ENCODE results near the gene SERPINE2.
"Not testable (repeated sequence)": the region's sequence is repeated elsewhere in the genome, so short reads cannot be mapped to it uniquely, and the experiment has no call there.

The SERPINE2 gene

DNA sequence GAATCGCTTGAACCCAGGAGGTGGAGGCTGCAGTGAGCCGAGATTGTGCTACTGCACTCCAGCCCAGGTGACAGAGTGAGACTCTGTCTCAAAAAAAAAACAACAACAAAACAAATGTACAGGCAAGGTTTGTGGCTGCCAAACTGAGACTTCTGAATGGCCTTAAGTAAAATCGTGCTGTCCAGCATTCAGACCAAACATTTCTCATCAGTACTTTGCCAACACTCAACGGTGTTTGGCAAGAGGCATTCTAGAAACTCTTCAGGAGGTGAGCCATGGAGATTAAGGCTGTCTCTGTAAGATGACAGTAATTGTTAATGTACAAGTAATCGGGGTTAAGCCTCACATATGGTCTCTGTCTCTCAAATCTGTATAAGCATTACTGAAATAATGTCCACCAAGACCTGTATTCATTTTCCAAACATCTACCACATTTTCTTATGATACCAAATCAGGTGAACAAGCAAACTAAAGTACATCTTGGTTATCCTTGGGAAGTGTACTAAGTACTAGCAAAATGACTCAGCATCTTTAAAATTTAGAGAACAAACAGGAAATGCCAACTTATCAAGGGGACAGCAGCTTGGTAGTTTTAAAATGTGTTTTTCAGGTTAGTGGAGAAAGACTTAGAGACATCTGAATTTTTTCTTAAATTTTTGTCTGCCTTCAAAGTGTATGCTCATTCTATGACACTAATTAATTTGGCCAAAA lies 29.3 kb downstream of the SERPINE2 start:
- no peak for FAIRE-seq

- no peak for FAIRE-seq
These were observed 30.3 kb downstream of the SERPINE2 start for GRCh38 chr2:224008702-224009261.

DNA sequence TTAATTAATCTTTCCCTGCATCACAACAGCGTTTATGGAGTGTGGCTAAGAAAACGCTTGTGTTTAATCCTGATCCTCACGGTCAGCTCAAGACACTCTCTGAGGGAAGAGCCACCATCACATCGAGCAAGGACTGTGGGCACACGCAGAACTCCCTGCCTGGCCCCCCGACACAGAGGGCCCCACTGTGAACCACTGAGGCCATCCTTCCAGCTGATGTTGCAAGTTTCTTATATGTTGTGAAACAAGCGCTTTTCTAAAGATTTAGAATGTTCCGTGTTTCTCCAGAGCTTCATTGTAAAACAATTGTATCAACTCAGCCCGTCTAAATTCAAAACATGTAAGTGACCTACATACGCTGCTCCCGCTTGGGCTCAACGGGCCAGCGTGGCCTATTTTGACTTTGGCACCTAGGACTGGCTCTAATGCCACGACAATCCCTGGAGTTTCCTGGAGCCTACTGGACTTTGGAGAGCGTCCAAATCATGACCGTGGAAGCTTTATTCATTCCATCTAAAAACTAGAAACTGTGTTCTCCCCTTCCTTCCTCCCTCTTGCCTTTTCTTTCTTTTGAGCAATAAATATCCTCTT lies 34.9 kb downstream of the SERPINE2 start:
- no peak for FAIRE-seq

GRCh38 chr2:224000662-224001061 lies 38.4 kb downstream of the SERPINE2 start:
- FAIRE-seq: not testable (repeated sequence)

DNA sequence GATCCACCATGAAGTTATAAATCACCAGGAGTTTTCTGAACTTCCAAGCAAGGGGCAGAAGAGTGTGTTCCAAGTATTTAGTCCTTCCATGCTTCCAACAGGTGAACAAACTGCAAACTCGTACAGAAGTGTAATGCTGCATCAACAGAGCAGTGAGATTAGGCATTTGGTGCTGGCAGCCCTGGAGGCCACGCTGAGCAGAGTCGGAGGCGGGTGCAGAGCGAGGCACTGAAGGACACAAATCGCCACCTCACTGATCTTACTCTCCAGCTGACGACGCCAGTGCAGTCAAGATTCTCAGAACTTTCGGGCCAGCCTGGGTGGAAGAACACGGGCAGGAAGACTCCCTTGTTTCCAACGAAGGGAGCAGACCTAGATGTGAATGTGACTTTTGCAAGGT lies 39.2 kb downstream of the SERPINE2 start:
- FAIRE-seq: no peak

GRCh38 chr2:223998948-223999347 lies 40.1 kb downstream of the SERPINE2 start:
- no peak for FAIRE-seq

DNA sequence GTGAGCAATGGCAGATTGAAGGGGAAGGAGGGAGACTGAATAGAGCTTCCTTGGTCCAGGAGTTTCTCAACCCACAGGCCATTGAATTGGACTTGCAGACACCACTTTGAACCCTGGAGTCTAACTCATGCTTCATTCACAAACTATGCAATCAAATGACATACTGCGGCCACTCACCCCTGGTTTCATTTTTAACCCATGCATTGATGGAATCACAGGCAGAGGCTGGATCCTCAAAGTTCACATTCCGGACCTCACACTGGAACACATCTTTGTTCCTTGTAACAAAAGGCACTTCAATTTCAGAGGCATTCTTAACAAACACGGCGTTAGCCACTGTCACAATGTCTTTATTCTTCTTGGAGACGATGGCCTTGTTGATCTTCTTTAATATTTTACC lies 41.1 kb downstream of the SERPINE2 start:
- no peak for FAIRE-seq

DNA sequence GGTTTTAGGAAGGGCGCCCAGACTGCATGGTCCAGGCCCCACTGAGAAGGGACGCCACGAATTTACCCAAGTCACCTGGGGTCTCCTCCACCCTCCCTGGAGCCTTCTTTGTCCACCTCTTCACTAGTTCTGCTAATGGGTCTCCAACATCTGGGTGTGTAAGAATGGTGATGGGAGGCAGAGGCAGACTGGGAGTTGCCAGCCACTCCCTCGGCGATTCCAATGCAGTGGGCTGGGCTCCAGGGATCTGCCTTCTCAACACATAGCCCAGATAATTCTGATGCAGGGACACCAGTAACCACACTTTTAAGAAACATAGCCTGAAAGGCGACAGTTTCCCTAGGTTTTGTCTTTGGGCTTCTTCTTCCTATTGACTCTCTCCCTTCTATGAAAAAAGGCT lies 42.7 kb downstream of the SERPINE2 start:
- FAIRE-seq: no peak

- FAIRE-seq: no peak
These were observed 43.5 kb downstream of the SERPINE2 start for GRCh38 chr2:223995569-223995968.

GRCh38 chr2:223994562-223995162 lies 44.4 kb downstream of the SERPINE2 start:
- FAIRE-seq: no peak

DNA sequence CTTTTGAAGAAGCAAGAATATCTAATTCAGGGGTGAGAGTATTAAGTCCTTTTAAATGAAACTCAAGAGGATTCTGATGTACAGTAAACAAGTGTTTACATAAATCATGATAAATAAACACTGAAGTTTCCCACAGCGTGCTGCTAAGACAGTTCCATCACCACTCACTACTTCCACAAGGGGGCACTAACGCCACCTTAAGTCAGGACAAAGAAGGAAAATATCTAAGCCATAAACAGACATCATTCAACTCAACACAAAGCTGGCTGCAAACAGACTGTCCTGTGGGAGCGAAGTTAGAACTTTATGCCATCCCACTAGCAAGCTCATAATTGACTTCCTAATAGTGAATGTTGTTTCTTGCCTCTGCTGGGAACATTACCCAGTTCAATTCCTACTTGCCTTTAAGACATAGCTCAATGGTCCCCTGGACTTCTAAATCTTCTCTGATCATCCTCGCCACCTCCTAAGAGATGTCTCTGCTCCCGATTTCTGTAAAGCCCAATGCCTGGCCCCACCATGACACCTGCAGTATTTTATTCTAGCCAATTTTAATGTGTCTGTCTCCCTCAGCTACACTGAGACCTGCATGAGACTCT lies 45.4 kb downstream of the SERPINE2 start:
- FAIRE-seq: peak; percentile 86

DNA sequence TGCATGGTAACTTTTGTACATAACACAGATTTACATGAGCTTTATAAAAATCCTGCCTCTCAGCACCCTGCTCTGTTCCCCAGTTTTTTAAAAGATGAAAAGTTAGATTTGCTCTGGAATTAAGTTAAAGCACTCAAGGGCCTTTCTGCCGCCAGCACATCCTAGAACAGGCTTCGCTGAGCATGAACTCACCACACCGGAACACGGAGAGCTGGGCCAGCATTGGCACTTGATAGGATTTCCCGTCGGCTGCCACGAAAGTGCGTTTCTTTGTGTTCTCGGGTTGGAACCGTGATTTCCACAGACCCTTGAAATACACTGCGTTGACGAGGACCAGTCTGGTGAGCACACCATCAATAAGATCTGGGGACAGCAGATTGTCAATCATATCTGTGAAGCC lies 47.5 kb downstream of the SERPINE2 start:
- no peak for FAIRE-seq

GRCh38 chr2:223989856-223990232 lies 49.2 kb downstream of the SERPINE2 start:
- no peak for FAIRE-seq

- FAIRE-seq: no peak
These were observed 49.8 kb downstream of the SERPINE2 start for GRCh38 chr2:223989206-223989855.

DNA sequence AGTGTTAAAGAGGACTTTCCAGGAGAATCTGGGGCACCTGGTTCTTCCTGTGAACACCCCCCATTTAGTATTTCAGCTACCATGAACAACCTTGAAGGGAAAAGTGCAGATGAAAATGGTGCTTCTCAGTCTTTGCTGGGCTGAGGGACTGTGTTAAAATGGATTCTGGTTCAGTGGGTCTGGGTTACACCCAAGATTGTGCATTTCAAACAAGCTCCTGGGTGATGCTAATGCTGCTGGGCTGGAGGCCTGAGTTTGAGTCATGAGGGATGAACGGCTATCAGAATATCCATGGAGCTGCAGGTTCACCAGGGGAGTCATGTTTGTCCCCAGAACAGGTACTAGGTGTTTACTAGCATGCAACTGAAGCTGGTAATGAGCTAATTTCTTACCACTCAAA lies 57.8 kb downstream of the SERPINE2 start:
- FAIRE-seq: no peak

DNA sequence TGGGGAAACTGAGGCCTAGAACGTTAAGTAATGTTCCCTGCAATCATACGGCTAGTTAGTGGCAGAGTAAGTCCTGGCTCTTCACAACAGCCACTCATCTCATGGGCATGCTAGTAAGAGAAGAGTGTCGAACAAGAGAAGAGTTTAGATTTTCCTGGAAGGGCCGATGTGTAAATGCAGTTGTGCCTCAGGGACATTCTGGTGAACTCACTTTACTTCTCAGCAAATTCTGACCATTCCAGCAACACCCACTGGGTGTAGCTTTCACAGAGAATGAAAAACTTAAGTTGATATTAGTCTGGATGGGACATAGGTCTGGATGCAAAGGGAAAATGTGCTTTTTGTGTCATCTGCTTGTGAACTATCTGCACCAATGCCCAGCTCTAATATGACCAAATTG lies 58.3 kb downstream of the SERPINE2 start:
- FAIRE-seq: no peak

GRCh38 chr2:223980397-223980735 lies 58.7 kb downstream of the SERPINE2 start:
- no peak for FAIRE-seq

GRCh38 chr2:223979730-223980396 lies 59.2 kb downstream of the SERPINE2 start:
- no peak for FAIRE-seq

- no peak for FAIRE-seq
These were observed 60.6 kb downstream of the SERPINE2 start for GRCh38 chr2:223978451-223978850.

- FAIRE-seq: no peak
These were observed 62.4 kb downstream of the SERPINE2 start for GRCh38 chr2:223976635-223977226.

GRCh38 chr2:223973606-223974005 lies 65.5 kb downstream of the SERPINE2 start:
- FAIRE-seq: no peak

DNA sequence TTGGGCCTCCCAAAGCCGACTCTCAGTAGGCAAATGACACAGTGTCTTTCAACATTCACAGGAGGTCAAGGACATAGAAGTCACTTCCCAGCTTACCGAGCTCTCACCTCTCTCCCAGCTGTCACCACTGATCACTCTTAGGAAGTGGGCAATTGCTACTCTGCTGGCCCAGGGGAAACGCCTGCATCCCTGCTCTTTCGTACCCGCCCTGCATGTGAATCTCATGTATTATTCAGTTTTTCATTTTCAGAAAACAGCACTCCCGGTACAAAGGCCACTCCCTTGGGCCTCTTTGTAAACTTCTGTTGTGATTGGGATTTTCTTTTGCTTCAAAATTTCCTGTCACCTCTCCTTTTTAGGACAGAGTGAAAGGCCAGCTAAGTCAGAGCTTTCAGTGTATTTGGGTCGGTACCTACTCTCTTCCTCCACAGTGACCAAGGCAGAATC lies 66.4 kb downstream of the SERPINE2 start:
- no peak for FAIRE-seq

Data from A204.1 (cell line).